Measurements from ENCODE around the gene TMTC3. TPM values are rescaled to one million over a fixed set of nuclear protein-coding genes. Genes with fewer than 3 reads are reported as not detected.
A peak's percentile ranks its signal among the peaks of the same experiment; 100 is the strongest.

Gene TMTC3
- total and polyA plus RNA-seq, 2 donors = 7.7 to 82.5 TPM

DNA sequence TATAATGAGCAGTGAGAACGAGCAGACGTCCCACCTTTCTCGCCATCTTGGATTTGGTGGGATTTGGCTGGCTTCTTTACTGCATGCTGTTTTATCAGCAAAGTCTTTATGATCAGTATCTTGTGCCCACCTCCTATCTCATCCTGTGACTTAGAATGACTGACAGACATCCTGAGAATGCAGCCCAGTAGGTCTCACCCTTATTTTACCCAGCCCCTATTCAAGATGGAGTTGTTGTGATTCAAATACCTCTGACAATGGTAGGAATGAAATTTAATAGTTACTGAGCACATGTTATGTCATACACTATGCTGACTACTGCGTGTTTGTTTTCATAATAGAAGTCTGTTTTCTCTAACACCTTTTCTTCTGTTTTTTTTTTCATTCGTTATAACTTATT is 1.9 kb downstream of the TMTC3 start:
- Histone ChIP-seq H3K4me1 (ENCODE audit: insufficient read depth) (peaks cover 3% of the 10 kb centered on the region), H3K4me3 (ENCODE audit: low read depth, low read length) (no peak overlapping the region), H3K36me3 (ENCODE audit: insufficient read depth) (no peaks in the 10 kb centered on the region), H3K27ac (ENCODE audit: low read depth) (no peak overlapping the region)
- 94% methylated on average over 5 of the region's 5 CpGs for WGBS
- DNase-seq (ENCODE audit: extremely low spot score) = no peak

DNA sequence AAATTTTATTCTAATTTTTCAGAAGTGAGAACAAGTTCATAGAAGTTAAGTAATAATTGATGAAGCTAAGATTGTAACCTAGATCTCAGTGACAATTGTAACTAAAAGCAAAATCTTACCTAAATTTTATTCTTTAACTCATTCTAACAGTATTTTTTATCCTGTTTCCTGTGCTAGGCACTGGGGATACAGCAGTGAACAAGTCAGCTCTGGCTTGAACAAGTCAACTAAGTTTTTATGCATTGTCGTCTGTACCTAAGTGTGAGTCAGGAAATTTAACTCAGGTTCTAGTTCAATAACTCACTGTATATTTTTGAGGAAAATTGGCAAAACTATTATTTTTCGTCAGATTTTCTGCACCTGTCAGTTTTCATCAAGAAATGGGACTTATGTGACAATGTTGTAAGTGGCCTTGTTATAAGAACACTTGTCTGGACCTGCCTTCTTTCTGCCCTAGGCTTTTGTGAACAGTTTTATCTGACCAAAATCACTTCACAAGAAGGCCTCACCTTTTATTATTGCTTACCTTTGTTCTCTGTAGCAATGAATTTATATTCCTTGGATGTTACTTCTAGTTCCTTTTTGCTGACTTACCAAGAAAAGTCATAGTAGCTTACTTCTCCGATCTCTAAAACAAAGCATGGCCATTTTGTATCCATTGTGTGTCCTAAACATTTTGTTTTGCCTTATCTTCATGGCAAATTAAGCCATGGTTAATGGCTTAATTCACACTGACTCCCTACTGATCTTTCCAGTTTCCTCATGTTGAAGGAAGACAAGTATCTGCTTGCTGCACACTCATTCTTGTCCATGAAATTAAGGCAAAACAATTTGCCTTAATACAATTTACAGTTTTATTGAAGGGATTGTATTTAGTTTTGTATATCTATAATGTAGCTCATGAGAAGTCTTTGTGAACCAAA is 2.7 kb downstream of the TMTC3 start:
- no peaks in the 10 kb centered on the region for H3K36me3 ChIP-seq (ENCODE audit: insufficient read depth)
- H3K4me1 ChIP-seq (ENCODE audit: insufficient read depth) = peaks cover 3% of the 10 kb centered on the region
- no peak overlapping the region for H3K4me3 ChIP-seq (ENCODE audit: low read depth, low read length)
- 84% methylated on average over 3 of the region's 3 CpGs for WGBS
- peak; percentile 36 for DNase-seq (ENCODE audit: extremely low spot score)
- H3K27ac ChIP-seq (ENCODE audit: low read depth) = peak overlapping the region; percentile 83

DNA sequence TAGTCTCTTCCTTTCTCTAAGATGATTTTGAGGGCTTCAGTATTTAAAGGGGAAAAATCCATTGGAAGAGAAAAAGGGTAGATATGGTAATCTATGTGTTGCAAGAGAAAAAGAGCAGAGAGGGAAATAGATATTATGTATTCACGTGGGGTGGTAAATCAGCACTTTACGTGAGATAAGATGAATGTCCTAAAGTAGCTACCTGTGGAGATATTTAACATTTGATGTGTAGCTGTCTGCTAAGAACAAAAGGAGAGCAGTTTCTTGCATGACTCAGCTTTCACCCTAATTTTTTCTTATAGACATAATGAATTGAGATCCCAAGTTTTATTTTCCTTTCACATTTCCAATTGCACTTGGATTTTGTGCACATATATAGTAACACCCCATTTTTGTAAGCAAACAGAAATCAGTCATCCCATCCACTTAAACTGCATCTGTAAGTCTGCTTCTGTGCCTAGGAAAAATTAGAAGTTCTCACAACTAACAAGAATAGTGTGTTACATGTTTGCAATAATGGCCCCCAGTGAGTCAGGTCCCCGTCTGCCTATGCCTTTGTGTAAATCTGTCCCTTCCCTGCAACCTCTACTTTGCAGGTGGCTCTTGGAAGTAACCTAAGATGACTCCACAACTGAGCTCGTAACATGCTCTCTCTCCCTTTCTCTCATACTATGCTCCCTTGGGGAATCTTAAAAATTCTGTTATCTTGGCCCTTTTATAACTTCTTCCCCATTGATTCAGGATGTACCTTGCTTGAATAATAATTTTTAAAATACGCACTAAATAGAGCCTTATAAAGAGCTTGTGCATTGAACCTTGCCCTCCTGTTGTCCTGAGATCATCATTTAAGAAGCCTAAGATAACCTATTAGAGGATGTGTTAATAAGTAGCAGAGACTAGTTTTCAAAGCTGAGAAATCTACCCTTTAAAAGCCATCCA is 3.7 kb downstream of the TMTC3 start:
- 81% methylated on average over 5 of the region's 5 CpGs for WGBS
- no peak for DNase-seq (ENCODE audit: extremely low spot score)
- no peaks in the 10 kb centered on the region for H3K36me3 ChIP-seq (ENCODE audit: insufficient read depth)
- no peak overlapping the region for H3K4me3 ChIP-seq (ENCODE audit: low read depth, low read length)
- peak overlapping the region; percentile 83 for H3K27ac ChIP-seq (ENCODE audit: low read depth)
- peaks cover 3% of the 10 kb centered on the region for H3K4me1 ChIP-seq (ENCODE audit: insufficient read depth)

DNA sequence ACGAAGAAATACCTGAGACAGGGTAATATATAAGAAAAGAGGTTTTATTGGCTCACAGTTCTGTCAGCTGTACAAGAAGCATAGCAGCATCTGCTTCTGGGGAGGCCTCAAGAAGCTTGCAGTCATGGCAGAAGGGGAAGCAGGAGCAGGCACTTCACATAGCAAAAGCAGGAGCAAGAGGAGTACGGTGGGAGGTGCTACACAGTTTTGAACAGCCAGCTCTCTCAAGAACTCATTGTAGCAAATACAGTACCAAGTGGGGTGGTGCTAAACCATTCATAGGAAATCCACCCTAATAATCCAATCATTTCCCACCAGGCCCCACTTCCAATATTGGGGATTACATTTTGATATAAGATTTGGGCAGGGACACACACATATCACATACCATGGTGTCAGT is 8.0 kb downstream of the TMTC3 start:
- no peak for DNase-seq (ENCODE audit: extremely low spot score)
- Histone ChIP-seq H3K27ac (ENCODE audit: low read depth) (no peak overlapping the region), H3K4me3 (ENCODE audit: low read depth, low read length) (no peak overlapping the region), H3K4me1 (ENCODE audit: insufficient read depth) (peaks cover 3% of the 10 kb centered on the region), H3K36me3 (ENCODE audit: insufficient read depth) (no peaks in the 10 kb centered on the region)
- over 99% methylated on average over 2 of the region's 2 CpGs for WGBS

DNA sequence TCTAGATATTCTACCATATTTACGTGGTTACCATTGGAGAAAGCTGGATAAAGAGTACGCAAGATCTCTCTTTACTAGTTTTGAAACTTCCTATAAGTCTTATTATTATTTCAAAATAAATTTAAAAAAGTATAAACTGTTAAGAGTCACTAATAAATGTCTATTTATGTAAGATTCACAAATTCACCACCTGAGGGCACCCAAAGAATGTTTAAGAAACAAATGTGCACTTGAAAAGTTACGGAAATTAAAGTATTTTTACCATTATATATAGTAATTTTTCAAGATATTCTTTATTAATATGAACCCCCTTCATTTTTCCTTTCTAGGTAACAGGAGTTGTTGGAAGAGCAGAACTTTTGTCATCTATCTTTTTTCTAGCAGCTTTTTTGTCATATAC is 11.9 kb downstream of the TMTC3 start:
- no peak overlapping the region for H3K4me3 ChIP-seq (ENCODE audit: low read depth, low read length)
- 73% methylated on average over 3 of the region's 3 CpGs for WGBS
- no peak overlapping the region for H3K27ac ChIP-seq (ENCODE audit: low read depth)
- H3K4me1 ChIP-seq (ENCODE audit: insufficient read depth) = no peaks in the 10 kb centered on the region
- DNase-seq (ENCODE audit: extremely low spot score) = no peak
- no peaks in the 10 kb centered on the region for H3K36me3 ChIP-seq (ENCODE audit: insufficient read depth)

DNA sequence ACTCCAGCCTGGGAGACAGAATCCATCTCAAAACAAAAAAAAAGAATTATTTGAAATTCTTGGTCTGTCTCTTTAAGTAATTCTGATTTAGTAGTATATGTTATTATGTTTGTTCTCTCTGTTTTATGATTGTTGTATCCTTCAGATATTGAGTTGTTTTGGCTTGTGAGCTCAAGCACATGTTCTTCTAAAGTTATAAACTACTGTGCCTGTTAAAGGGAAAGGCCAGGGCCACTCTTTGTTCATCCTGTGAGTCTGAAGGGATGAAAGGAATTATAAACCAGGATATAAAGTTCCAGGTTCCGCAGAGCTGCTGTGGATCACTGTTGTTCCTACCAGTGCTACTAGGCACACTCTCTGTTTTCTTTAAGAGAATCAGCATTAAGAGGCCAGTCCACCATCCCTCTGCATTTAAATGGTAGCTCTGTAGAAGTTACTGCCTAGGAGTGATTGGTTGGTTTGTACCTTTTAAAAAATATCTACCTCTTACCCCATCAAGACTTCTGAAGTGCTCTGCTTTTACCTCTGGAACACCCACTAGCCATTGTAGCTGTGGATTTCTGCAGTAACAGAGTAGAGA is 14.1 kb downstream of the TMTC3 start:
- no peak for DNase-seq (ENCODE audit: extremely low spot score)
- Histone ChIP-seq H3K4me3 (ENCODE audit: low read depth, low read length) (no peak overlapping the region), H3K36me3 (ENCODE audit: insufficient read depth) (no peaks in the 10 kb centered on the region), H3K4me1 (ENCODE audit: insufficient read depth) (no peaks in the 10 kb centered on the region), H3K27ac (ENCODE audit: low read depth) (no peak overlapping the region)
- 80% methylated on average over 1 of the region's 1 CpG for WGBS

DNA sequence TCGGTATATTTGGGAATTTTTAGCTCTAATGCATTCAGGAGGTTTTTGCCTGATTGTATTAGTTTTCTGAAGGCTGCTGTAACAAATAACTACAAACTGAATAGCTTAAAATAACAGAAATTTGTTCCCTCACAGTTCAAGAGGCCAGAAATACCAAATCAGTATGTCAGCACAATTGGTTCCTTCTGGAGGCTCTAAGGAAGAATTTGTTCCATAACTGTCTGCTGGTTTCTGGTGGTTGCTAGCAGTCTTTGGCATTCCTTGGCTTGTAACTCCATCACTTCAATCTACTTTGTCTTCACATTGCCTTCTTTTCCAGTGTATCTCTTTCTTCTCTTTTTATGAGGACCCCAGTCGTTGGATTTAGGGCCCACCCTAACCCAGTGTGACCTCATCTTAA is 21.3 kb downstream of the TMTC3 start:
- Histone ChIP-seq H3K4me3 (ENCODE audit: low read depth, low read length) (no peak overlapping the region), H3K36me3 (ENCODE audit: insufficient read depth) (peaks cover 2% of the 10 kb centered on the region), H3K27ac (ENCODE audit: low read depth) (no peak overlapping the region), H3K4me1 (ENCODE audit: insufficient read depth) (no peaks in the 10 kb centered on the region)
- no peak for DNase-seq (ENCODE audit: extremely low spot score)
- 95% methylated on average over 2 of the region's 2 CpGs for WGBS

DNA sequence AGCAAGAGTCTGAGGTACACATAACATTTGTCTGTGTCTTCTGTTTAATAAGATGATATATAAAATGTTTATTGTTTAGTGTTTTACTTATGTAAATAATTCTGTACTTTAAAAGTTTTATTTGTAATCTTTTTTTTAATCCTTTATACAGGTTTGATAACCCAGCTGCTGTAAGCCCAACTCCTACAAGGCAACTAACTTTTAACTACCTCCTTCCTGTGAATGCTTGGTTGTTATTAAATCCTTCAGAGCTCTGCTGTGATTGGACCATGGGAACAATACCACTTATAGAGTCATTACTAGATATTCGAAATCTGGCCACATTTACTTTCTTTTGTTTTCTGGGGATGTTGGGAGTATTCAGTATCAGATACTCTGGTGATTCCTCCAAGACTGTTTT is 24.1 kb downstream of the TMTC3 start:
- DNase-seq (ENCODE audit: extremely low spot score) = no peak
- no peak overlapping the region for H3K4me3 ChIP-seq (ENCODE audit: low read depth, low read length)
- 87% methylated on average over 1 of the region's 1 CpG for WGBS
- H3K36me3 ChIP-seq (ENCODE audit: insufficient read depth) = peaks cover 2% of the 10 kb centered on the region
- no peak overlapping the region for H3K27ac ChIP-seq (ENCODE audit: low read depth)
- no peaks in the 10 kb centered on the region for H3K4me1 ChIP-seq (ENCODE audit: insufficient read depth)

DNA sequence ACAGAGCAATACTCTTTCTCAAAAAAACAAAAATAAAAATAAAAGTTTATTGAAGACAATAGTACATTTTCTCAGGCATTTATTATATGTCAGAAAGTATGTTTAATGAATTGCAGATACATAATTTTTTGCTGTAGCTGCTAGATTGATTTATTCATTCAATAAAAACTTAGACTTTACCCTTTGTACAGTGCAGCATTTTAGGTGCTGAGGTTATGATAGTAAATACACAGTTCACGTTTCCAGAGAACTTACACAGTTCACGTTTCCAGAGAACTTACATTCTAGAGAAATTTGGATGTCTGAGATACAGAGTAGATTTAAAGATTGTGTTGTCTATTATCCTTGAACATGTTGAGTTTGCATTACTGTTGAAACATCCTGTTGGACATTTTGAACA is 25.3 kb downstream of the TMTC3 start:
- 97% methylated on average over 2 of the region's 2 CpGs for WGBS
- no peak overlapping the region for H3K4me3 ChIP-seq (ENCODE audit: low read depth, low read length)
- no peak overlapping the region for H3K27ac ChIP-seq (ENCODE audit: low read depth)
- no peaks in the 10 kb centered on the region for H3K4me1 ChIP-seq (ENCODE audit: insufficient read depth)
- DNase-seq (ENCODE audit: extremely low spot score) = no peak
- H3K36me3 ChIP-seq (ENCODE audit: insufficient read depth) = peaks cover 2% of the 10 kb centered on the region

DNA sequence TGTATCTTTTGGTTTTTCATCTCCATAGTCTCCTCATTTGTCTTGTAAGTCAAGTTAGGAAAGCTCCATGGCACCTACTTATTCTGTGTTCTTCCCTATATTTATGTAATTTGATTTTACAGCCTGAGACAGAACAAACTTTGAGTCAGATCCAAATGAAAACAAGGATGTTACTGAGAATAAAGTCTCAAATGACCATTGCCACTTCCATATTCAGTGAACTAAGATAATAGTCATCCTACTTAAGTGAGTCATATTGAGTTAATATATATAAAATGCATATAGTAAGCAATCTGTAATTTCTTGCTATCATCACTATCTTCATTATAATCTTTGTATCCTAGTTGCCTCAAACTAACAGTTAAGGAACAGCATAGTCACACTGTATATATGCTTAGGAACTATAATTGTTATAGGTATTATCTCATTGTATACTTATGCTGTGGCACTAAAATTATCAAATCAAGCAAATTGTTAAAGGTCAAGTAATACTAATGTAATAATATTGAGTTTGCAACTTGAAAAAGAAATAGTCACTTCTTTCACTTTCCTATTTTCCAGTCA is 30.8 kb downstream of the TMTC3 start:
- H3K4me3 ChIP-seq (ENCODE audit: low read depth, low read length) = no peak overlapping the region
- no peaks in the 10 kb centered on the region for H3K36me3 ChIP-seq (ENCODE audit: insufficient read depth)
- H3K27ac ChIP-seq (ENCODE audit: low read depth) = no peak overlapping the region
- no peak for DNase-seq (ENCODE audit: extremely low spot score)
- no peaks in the 10 kb centered on the region for H3K4me1 ChIP-seq (ENCODE audit: insufficient read depth)

DNA sequence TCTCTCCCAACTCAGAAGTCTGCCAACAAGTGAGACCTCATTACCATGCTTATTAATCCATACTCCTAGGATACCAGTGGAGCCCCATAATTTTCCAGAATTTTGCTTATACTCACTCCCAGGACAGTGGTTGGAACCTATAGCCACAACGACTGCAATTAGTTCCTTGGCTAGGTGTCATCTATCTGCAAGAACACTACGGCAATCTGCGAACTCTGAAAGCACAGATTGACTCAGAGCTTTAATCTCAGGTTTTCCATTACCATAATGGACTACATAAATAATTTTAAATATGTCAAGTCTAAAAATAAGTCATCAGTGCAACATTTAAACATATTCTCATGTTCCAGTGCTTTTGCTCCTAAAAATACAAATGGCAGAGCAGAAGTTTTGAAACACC is 33.4 kb downstream of the TMTC3 start:
- no peaks in the 10 kb centered on the region for H3K4me1 ChIP-seq (ENCODE audit: insufficient read depth)

DNA sequence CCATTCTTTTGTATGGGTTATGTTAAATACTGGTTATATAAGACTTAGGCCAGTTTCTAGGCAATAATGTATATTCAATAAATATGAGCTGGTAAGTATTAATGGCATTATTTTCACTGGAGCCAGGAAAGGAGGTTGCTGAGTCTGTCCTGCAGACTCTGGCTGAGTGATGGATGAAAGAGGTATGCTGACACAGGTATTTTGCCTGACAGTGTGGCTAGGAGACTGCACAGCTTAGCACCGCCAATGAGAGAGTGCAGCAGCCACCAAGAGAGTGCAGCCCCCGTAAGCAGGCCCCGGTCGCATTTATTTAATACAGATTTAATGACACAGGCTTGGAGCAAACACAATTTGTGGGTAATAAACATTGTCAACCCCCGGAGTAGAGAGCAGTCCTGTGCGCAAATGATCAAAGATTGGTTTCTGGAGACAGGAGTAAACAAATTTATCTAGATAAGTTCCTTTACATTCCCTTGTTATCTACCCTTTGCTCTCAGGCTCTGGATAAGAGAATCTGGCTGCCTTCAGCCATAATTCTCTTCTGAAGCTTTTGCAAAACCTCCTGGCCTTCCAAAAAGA is 37.4 kb downstream of the TMTC3 start:
- no peak for DNase-seq (ENCODE audit: extremely low spot score)
- H3K27ac ChIP-seq (ENCODE audit: low read depth) = no peak overlapping the region
- H3K4me3 ChIP-seq (ENCODE audit: low read depth, low read length) = no peak overlapping the region
- 52% methylated on average over 6 of the region's 6 CpGs for WGBS
- no peaks in the 10 kb centered on the region for H3K4me1 ChIP-seq (ENCODE audit: insufficient read depth)
- peaks cover 6% of the 10 kb centered on the region for H3K36me3 ChIP-seq (ENCODE audit: insufficient read depth)

More for the DNA sequence above, 33.4 kb downstream of the TMTC3 start:
- H3K36me3 ChIP-seq (ENCODE audit: insufficient read depth) = peaks cover 2% of the 10 kb centered on the region
- no peak overlapping the region for H3K4me3 ChIP-seq (ENCODE audit: low read depth, low read length)
- WGBS = 98% methylated on average over 3 of the region's 3 CpGs
- no peak overlapping the region for H3K27ac ChIP-seq (ENCODE audit: low read depth)
- DNase-seq (ENCODE audit: extremely low spot score) = no peak

DNA sequence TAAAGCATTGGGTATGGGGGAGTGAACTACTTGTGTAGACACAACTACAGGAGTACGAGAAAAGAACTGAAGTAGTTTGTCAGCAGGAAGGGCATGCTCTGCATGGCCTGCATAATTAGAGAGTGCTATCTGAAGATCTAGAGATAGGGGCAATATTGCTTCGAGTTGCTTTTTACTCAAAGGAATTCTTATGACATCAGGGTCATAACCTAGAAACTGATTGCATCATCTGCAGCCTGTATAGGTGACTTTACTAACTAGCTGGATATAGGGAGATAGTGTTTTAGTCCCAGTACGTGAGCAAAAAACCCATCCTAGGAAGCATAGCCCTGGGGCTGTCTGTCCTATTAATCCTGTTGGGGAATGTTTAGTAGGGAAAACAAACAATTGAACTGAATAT is 39.8 kb downstream of the TMTC3 start:
- DNase-seq (ENCODE audit: extremely low spot score) = no peak
- WGBS = 88% methylated on average over 3 of the region's 3 CpGs

More for the DNA sequence above, 39.8 kb downstream of the TMTC3 start:
- H3K36me3 ChIP-seq (ENCODE audit: insufficient read depth) = peaks cover 7% of the 10 kb centered on the region
- no peak overlapping the region for H3K4me3 ChIP-seq (ENCODE audit: low read depth, low read length)
- no peak overlapping the region for H3K27ac ChIP-seq (ENCODE audit: low read depth)
- no peaks in the 10 kb centered on the region for H3K4me1 ChIP-seq (ENCODE audit: insufficient read depth)

Data from urinary bladder (tissue), 4 donors.